Panc1 (cell line): Measurements from ENCODE around the gene PCLO. TPM values are rescaled to one million over a fixed set of nuclear protein-coding genes. Genes with fewer than 3 reads are reported as not detected.

Source experiments
- ATAC-seq: fragments of 200-7000 bp; cut with Tn5 transposase; 2 replicates; pipeline ENCODE4 v1.9.1; 2020; ENCODE audit warnings: mild to moderate bottlenecking, moderate library complexity
- BruUV-seq: library from RNA; stranded (reverse); fragments of 400-500 nt; replicated peaks from 2 replicates; lab custom pipeline; 2021; lab: Mats Ljungman, UMichigan
- CTCF ChIA-PET: fragments of 300-600 bp; sonication (Branson Sonifier 250); formaldehyde crosslinking; loops from one replicate; lab custom pipeline; 2022; ENCODE audit warnings: antibody characterized with exemption; lab: Charles Lee
- POLR2A ChIA-PET: fragments of 300-600 bp; sonication (Branson Sonifier 250); formaldehyde crosslinking; loops from one replicate; lab custom pipeline; 2022; ENCODE audit warnings: antibody characterized with exemption; lab: Charles Lee
- DNase-seq: peaks from one replicate; pipeline ENCODE4 v3.0.0-alpha.2; 2010; ENCODE audit warnings: low read depth, low spot score
- H3K27ac ChIP-seq: 2 replicates; pipeline ENCODE4 v1.5.1; 2011; ENCODE audit warnings: mild to moderate bottlenecking, low read length, inconsistent platforms
- H3K27me3 ChIP-seq: fragments of 200-500 bp; sonication (Bioruptor generic); 2 replicates; pipeline ENCODE4 v1.6.0; 2014; ENCODE audit warnings: low read length, inconsistent platforms; ENCODE audit not compliant: control insufficient read depth, insufficient read depth
- H3K36me3 ChIP-seq: fragments of 200-500 bp; sonication (Bioruptor generic); 2 replicates; pipeline ENCODE4 v1.5.1; 2014; ENCODE audit warnings: inconsistent platforms, mild to moderate bottlenecking, low read length, moderate library complexity; ENCODE audit not compliant: control insufficient read depth, insufficient read depth
- H3K4me1 ChIP-seq: 2 replicates; pipeline ENCODE4 v1.5.1; 2011; ENCODE audit warnings: inconsistent platforms, mild to moderate bottlenecking, low read length, moderate library complexity; ENCODE audit not compliant: control insufficient read depth, insufficient read depth
- H3K4me3 ChIP-seq, 2 experiments: 2 replicates each; pipeline ENCODE4 v1.5.1; 2011 to 2012; ENCODE audit warnings: low read depth in 2 of 2, low read length in 2 of 2, mild to moderate bottlenecking in 2 of 2, inconsistent platforms in 1 of 2, moderate library complexity in 1 of 2
- H3K9me3 ChIP-seq: fragments of 200-500 bp; sonication (Bioruptor generic); 2 replicates; pipeline ENCODE4 v1.5.1; 2014; ENCODE audit warnings: low read depth, mild to moderate bottlenecking, inconsistent platforms, low read length, moderate library complexity; ENCODE audit not compliant: control insufficient read depth, insufficient read depth
- CTCF ChIP-seq: fragments of 450-650 bp; IDR thresholded peaks from 2 replicates; pipeline ENCODE4 v1.5.1; 2017; ENCODE audit warnings: mild to moderate bottlenecking
- POLR2AphosphoS5 ChIP-seq: IDR thresholded peaks from 2 replicates; pipeline ENCODE4 v1.6.1; 2012; ENCODE audit warnings: mild to moderate bottlenecking, low read depth, low read length, moderate library complexity
- REST ChIP-seq, 2 experiments: IDR thresholded peaks; 2 replicates each; pipeline ENCODE4 v1.6.1; 2011 to 2012; ENCODE audit warnings: low read depth in 2 of 2, control low read depth in 1 of 2, low read length in 1 of 2, mild to moderate bottlenecking in 1 of 2, moderate library complexity in 1 of 2; ENCODE audit not compliant: insufficient read depth in 1 of 2
- SIN3A ChIP-seq: IDR thresholded peaks from 2 replicates; pipeline ENCODE4 v1.6.1; 2012; ENCODE audit warnings: low read depth, mild to moderate bottlenecking, low read length, moderate library complexity, borderline replicate concordance; ENCODE audit not compliant: insufficient read depth
- TCF7L2 ChIP-seq: IDR thresholded peaks from 2 replicates; pipeline ENCODE4 v1.6.1; 2011; ENCODE audit warnings: mild to moderate bottlenecking, low read depth, low read length, inconsistent platforms
- in situ Hi-C: cut with HindIII; loops from 2 replicates; pipeline ENCODE4 v1.10.0; 2016; ENCODE audit warnings: low sequenced_read_pairs, low pct_unique_long_range_greater_than_20kb
- intact Hi-C: fragments of 100-400 bp; cut with micrococcal nuclease; formaldehyde crosslinking; loops from one replicate; pipeline ENCODE4 v1.10.0; 2022; ENCODE audit not compliant: unreplicated experiment
- total RNA-seq: library from RNA; stranded (reverse); gene quantifications from one replicate; pipeline ENCODE4 v1.2.1, GENCODE V29; 2021; ENCODE audit not compliant: unreplicated experiment

PCLO gene
- total RNA-seq, 1 experiment from 2014 or later: 1.1 TPM

GRCh38 chr7:82959528-82959927, 203.2 kb downstream of the PCLO start:
- H3K27ac ChIP-seq: no peak overlapping the region
- H3K9me3 ChIP-seq: no peaks in the 10 kb centered on the region
- DNase-seq (no peak), ATAC-seq (no peak)
- H3K36me3 ChIP-seq: no peaks in the 10 kb centered on the region
- H3K4me3 ChIP-seq: no peak overlapping the region
- no peaks in the 10 kb centered on the region for H3K4me1 ChIP-seq
- no peak for TF ChIP-seq POLR2AphosphoS5
- no peak for TF ChIP-seq TCF7L2
- TF ChIP-seq REST (IDR thresholded peaks at IDR 0.05; ENCODE audit: insufficient read depth in 1 of 2, low read depth in 2 of 2, low read length in 1 of 2): no peak
- TF ChIP-seq SIN3A: no peak
- TF ChIP-seq CTCF: no peak
- in situ Hi-C loops: no loop called here
- intact Hi-C loops: no loop called here
- POLR2A ChIA-PET: no interaction called here
- CTCF ChIA-PET: no interaction called here
- H3K27me3 ChIP-seq: no peaks in the 10 kb centered on the region
- no TSS peak for BruUV-seq

GRCh38 chr7:82957521-82957920, 205.2 kb downstream of the PCLO start:
- no peak for ATAC-seq
- no peaks in the 10 kb centered on the region for H3K27me3 ChIP-seq
- H3K27ac ChIP-seq: no peak overlapping the region
- ChIA-PET CTCF (no interaction called here), POLR2A (no interaction called here)
- TF ChIP-seq POLR2AphosphoS5 (no peak), CTCF (no peak), TCF7L2 (no peak), SIN3A (no peak), REST (IDR thresholded peaks at IDR 0.05; ENCODE audit: insufficient read depth in 1 of 2, low read depth in 2 of 2, low read length in 1 of 2) (no peak)
- H3K36me3 ChIP-seq: no peaks in the 10 kb centered on the region
- no peak for DNase-seq
- intact Hi-C loops (no loop called here), in situ Hi-C loops (no loop called here)
- H3K9me3 ChIP-seq: no peaks in the 10 kb centered on the region
- H3K4me1 ChIP-seq: no peaks in the 10 kb centered on the region
- BruUV-seq: no TSS peak
- no peak overlapping the region for H3K4me3 ChIP-seq
